ENCODE data around the gene DIAPH2. TPM values are rescaled to one million over a fixed set of nuclear protein-coding genes. Genes with fewer than 3 reads are reported as not detected.

The DIAPH2 gene
- polyA plus RNA-seq, 12 donors = 8.0 to 13.0 (median 9.7) TPM; not detected in 1

DNA sequence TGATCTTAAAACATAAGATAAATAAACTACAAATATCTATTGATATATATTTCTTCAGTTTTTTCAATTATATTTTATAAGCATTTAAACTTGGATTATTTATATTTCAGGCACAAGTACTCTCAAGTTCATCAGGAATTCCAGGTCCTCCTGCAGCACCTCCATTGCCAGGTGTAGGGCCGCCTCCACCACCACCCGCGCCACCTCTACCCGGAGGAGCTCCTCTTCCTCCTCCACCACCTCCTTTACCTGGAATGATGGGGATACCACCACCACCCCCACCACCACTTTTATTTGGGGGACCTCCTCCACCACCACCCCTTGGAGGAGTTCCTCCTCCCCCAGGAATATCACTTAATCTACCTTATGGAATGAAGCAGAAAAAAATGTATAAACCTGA lies 273.1 kb downstream of the DIAPH2 start:
- DNase-seq = no peak

DNA sequence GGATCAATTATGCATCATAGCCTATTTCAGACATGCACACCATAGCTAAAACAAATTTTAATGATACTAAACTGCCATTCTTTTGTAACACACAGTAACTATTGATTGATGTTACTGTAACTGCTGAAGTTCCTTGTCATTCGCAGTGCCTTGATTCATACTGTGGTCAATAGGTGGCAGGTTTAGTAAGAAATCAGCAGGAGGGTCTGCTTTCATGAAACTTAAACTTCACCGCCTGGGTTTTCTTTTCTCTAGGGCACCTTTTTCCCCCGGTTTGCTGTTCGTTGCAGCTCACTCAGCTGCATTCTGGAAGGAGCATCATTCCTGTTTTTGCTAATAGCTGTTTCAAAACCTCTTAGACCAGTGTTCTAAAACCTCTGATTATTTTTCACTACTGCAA lies 287.2 kb downstream of the DIAPH2 start:
- DNase-seq = no peak

GRCh38 chrX:96978906-96979305 lies 294.3 kb downstream of the DIAPH2 start:
- DNase-seq = no peak

- peak; percentile 11 for DNase-seq
These were observed 295.1 kb downstream of the DIAPH2 start for GRCh38 chrX:96979766-96980165.

GRCh38 chrX:96982161-96982560 lies 297.5 kb downstream of the DIAPH2 start:
- no peak for DNase-seq

DNA sequence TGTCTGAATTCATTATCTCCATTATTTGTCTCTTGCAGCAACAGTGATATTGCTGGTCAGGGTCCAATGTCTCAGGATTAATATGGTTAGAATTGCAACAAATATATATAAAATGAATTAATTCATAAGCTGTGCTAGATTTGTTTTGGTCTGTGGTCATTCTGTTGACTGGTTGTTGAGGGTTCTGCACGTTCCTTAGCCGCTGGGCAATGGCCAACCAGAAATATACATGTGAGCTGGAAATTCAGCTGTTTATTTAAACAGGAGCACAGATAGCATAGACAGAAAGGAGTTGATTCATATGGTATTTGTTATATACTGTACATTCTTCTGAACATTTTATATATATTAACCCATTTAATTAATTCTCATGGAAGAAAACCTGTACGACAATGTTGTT lies 299.9 kb downstream of the DIAPH2 start:
- no peak for DNase-seq

DNA sequence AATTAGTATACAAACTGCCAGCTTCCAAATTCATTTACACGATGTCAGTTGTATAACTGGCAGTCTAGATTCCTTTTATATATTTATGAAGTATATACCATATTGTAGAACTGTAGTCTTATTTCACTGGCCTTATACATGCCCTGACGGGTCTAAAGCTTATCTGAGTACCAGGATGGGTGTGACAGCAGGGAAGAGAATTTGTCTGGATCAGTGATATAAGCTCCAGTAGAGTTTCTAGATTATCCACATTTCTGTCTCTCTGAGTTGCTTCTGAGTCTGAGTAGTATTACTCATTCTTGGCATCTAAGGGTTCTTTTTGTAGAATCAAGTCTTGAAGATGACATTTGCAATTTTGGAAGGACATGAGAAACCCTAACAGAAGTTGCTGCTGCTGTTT lies 300.4 kb downstream of the DIAPH2 start:
- no peak for DNase-seq

DNA sequence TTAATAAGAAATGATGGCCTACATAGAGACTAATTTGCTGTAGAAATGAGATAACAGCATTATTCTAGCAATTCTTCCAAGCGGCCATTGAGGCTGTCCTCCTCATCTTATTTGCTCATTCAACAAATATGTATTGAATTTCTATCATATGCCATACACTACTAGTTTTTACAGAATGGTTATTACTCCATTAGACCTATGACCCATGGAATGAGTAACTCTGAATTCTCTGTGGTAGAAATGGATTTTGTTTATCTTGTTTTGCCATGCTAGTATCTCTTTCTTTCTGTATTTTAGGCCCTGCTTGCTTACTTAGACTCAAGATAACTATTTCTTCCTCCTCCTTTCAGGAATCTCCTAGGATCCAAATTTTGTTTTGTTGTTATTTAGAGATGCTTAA lies 302.6 kb downstream of the DIAPH2 start:
- DNase-seq = no peak

DNA sequence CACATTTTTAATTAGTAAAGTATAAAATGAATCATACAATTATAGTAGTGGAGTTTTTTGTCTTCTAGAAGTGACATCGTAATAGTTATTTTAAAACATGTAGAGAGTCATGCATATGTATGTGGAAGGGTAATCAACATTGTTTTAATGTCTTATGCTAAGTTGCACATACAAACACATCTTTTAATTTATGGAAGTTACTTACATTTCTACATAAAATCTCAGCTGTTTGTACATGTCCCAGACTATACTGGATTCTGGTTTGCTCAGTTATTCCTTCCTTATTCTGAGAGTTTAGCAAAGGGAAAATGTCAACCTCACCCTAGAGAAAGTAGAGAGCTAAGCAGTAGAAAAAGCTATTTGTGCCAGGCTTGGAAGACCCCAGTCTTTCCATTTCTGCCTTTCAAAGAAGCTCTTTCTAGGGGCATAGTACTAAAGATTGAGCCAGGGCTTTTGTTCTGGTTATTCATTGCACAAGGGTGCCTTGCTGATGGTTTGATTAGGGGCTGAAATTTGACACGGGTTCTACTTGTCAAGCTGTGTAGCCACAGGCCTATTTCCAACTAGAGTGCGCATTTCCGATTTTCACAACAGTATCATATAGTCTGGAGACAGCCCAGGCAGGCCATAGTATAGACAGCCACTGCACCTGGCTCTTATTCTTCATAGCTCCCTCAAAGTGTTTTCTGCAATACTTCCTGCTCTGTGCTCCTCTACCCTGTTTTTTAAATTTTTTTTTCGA lies 305.4 kb downstream of the DIAPH2 start:
- DNase-seq = no peak

DNA sequence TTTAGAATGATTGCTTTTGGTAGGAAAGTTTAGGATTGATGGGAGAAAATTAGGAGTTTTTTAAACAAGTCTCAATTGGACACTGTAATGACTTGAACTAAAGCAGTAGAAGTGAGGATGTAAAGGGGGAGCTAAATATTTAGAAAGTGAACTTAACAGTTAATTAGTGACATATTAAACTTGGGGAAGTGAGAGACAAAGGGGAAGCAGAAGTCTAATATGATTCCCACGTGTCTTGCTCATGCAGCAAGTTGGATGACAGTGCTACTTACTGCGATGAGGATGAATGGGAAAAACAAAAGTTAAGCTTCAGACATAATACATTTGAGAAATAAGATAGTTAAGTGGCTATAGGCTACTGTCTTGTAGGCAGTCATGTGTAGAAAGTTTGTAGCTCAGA lies 309.5 kb downstream of the DIAPH2 start:
- DNase-seq = no peak

DNA sequence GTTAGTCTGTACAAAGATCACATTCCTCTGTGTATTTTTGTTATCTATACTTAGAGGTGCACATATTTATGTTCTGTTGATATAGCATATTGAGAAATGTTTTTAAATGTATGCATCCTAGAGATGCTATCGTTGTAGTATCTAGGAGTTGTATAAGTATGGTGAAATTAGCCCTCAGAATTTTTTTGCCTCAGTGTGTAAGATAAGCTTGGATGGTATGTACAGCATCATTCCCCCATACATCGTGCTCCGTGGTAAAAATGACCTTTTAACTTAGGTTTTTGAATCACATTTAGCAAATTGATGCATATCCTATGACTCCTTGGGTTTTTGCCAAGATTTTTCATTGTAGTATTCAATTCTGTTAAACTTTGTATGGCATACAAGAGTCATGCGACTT lies 312.6 kb downstream of the DIAPH2 start:
- no peak for DNase-seq

- no peak for DNase-seq
These were observed 316.2 kb downstream of the DIAPH2 start for GRCh38 chrX:97000682-97001368.

DNA sequence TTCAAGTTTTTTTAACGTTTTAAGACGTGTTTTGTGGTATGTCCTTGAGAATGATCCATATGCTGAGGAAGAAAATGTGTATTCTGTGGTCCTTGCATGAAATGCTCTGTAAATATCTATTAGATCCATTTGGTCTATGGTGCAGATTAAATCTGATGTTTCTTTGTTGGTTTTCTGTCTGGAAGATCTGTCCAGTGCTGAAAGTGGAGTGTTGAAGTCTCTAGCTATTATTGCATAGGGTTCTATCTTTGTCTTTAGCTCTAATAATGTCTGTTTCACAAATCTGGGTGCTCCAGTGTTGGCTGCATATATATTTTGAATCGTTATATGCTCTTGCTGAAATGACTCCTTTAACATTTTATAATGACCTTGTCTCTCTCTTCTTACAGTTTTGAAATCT lies 321.5 kb downstream of the DIAPH2 start:
- no peak for DNase-seq

- DNase-seq = no peak
These were observed 324.7 kb downstream of the DIAPH2 start for GRCh38 chrX:97009391-97009790.

DNA sequence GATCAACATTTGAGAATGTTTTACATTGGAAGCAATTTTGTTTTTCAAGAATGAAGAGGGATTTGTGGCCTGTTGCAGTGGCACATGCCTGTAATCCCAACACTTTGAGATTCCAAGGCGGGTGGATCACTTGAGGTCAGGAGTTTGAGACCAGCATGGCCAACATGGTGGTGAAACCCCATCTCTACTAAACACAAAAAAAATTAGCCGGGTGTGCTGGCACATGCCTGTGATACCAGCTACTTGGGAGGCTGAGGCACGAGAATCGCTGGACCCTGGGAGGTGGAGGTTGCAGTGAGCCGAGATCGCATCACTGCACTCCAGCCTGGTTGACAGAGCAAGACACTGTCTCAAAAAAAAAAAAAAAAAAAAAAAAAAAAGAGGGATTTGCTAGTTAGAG lies 326.9 kb downstream of the DIAPH2 start:
- DNase-seq = no peak

- DNase-seq = no peak
These were observed 331.5 kb downstream of the DIAPH2 start for GRCh38 chrX:97016106-97016505.

DNA sequence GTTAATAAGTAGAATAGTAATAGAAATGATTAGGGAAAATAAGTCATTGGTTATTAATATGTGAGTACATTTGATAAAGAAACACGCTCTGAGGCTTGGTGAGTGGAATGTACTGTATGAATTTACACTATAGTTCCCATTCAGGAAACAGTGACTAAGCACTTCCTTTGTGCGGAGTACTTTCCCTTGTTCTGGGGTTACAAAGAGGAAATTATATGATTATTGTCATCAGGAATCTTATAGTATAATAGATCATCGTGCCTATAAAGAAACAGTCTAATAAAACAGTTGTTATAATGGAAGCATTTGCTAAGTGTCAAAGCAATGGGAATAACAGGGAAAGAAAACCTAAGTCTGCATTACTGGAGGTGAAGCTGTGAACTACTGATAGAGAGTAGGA lies 337.0 kb downstream of the DIAPH2 start:
- no peak for DNase-seq

- DNase-seq = no peak
These were observed 341.8 kb downstream of the DIAPH2 start for GRCh38 chrX:97026406-97026805.

DNA sequence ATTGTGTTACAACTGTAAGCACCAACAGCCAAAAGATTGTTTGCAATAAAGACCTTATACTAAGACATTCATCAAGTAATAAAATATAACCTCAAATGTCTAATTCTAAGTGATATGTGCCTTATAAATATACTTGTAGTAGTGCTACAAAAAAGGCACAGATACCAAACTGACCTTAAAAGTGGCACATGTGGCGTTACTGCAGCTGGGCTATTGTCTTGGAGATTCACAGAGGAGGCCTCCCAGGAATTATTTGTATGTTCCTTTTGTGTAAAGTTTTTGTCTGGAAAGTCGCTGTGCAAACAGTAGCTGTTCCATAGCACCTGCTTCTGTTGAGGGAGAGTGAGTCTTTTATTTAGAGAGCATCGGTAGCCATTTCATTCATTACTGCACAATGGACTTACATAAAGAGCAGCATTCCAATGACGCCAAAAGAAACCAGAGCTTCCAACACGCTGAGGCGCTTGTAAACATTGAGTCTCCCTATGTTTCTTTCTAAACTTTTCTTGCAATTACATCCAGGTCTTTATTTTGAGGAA lies 342.8 kb downstream of the DIAPH2 start:
- no peak for DNase-seq

- DNase-seq = no peak
These were observed 345.8 kb downstream of the DIAPH2 start for GRCh38 chrX:97030463-97030862.

DNA sequence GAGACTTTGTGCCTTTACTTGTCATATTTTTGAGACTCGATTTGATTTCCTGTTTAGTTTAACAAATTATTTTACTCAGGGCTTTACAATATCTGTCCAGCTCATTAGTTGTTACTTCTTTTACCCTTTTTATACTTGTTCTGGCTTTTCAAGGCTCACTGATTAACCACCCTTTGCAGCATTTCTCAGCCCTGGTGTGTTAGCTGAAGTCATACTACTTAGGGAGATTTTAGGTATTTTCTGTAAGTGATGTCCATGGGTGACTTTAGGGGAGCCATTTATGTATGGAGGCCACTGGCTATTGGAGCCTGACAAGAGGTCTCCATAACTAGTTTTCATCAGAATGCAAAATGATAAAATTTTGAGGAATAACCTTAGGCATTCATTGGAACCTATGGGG lies 346.3 kb downstream of the DIAPH2 start:
- no peak for DNase-seq

DNA sequence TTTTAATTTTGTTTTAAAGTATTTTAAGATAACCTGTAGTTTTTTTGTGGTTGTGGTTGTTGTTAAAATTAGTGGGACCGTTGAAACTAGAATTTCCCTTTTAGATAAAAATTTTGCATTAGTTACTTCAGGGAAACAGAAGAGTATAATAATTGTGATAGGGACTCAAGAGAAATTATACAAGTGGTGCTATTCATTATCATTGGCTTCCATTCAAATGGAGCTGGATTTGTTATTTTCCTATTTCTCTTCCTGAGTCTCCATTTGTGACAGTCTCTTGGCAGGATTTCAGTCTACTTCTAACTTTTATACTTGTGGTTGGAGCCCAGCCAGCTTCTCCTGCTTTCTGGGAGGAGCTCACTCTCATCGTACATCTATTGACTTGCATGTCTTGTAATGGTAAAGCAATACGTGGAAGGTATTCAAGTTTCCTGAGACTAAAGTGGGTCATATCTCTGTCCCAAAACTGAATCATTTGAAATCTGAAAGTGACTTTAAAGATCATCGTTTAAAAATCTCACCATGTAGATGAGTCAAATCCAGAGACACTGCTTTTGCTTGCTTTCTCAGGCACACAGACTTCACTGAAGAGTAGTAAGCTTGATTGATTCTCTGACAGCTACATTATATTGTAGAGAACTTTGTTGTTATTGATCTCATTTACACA lies 354.9 kb downstream of the DIAPH2 start:
- no peak for DNase-seq

DNA sequence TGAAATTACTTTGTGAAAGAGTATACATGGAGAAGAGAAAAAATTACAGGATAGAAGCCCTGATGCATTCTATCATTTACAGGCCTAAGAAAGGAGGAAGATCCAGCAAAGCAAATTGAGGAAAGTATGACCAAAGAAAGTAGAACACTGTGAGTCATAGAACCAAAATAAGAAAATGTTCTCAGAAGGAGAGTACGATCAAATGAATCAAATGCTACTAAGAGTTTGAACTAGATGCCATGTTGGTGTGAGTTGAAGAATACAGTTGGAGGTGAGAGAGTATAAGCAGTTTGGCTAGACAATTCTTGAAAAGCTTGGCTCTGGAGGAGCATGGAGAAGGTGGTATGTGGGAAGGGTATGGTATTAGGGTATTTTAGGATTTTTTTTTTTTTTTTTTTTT lies 360.8 kb downstream of the DIAPH2 start:
- DNase-seq = no peak
